Activated gamma-delta T cell (primary cell): ENCODE measurements around the gene INHBC.
A peak's percentile ranks its signal among the peaks of the same experiment; 100 is the strongest.
"Not testable (repeated sequence)": the region's sequence is repeated elsewhere in the genome, so short reads cannot be mapped to it uniquely, and the experiment has no call there.

Source experiments
- DNase-seq: peaks from one replicate; lab custom pipeline; 2025; lab: John Stamatoyannopoulos, UW

INHBC gene

GRCh38 chr12:57429473-57430111 is 5.0 kb upstream of the INHBC start:
- DNase-seq: no peak

GRCh38 chr12:57430112-57430930 is 4.3 kb upstream of the INHBC start:
- DNase-seq: peak; percentile 65

DNA sequence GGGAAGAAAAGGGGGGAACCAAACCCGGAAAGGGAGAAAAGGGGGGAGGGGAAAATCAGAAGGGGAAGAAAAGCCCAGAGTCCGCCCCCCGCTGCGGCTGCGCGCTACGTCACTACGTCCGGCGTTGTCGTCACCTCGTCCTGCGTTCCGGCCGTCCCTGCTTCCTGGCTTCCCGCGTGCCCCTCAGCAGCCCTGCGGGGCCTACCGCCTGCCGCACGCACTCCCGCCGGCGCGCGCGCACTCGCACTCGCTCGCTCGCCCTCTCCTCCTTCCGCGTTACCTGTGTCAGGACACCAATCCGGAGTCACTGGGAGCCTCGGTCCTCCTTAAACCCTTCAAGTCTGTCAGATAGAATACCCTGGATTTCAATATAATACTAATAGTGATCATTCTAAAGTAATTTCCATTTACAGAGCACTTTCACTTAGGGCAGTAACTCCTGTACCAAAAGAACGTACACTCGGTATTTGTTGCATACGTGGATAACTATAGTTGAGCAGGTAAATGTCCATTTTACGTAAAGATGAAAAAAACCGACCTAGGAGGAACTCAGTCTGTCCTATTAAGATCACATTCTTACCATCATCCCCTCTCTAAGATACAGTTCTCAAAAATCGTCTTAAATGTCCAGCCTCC is 3.5 kb upstream of the INHBC start, which contains the start of gene R3HDM2:
Gene R3HDM2, minus strand, starts transcription at position 113 of the 636 bp plus-strand sequence. CDS start 120,615 bp downstream, outside the sequence.
- peak; percentile 94 for DNase-seq

- no peak for DNase-seq
Observed at GRCh38 chr12:57431654-57432188, 2.9 kb upstream of the INHBC start.

GRCh38 chr12:57433370-57433769 is 1.2 kb upstream of the INHBC start:
- DNase-seq: no peak

GRCh38 chr12:57435293-57435692 is 709 bp downstream of the INHBC start:
- no peak for DNase-seq

GRCh38 chr12:57438400-57438799 is 3.8 kb downstream of the INHBC start:
- no peak for DNase-seq

DNA sequence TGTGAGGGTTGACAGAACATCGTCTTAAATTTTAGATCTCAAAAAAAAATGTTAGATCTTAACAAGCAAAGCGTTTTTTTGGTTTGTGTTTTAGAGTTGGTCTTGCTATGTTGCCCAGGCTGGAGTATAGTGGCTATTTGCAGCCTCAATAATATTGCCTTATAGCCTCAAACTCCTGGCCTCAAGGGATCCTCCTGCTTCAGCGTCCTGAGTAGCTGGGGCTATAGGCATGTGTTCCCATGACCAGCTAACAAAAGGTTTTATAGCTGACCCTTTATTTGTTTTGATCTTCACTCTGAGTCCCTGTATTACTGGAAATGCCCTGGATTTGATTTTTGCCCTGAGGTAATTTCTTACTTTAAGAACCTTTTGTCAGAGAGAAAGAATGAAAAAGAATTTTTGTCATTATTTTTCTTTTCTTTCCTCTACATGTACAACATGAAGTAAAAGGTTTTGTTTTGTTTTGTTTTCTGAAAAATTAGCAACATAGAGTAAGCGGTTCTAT is 5.2 kb downstream of the INHBC start:
- DNase-seq: no peak

DNA sequence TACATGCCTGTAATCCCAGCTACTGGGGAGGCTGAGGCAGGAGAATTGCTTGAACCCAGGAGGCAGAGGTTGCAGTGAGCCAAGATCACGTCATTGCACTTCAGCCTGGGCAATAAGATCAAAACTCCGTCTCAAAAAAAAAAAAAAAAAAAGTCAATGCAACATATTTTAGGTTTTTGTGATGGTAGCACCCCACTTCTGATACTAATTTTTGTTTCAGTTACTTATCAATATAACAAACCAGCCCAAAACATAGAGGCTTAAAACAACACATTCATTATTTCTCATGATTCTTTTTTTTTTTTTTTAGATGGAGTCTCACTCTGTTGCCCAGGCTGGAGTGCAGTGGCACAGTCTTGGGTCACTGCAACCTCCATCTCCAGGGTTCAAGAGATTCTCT is 6.8 kb downstream of the INHBC start:
- DNase-seq: not testable (repeated sequence)

GRCh38 chr12:57441846-57442427 is 7.4 kb downstream of the INHBC start:
- no peak for DNase-seq

DNA sequence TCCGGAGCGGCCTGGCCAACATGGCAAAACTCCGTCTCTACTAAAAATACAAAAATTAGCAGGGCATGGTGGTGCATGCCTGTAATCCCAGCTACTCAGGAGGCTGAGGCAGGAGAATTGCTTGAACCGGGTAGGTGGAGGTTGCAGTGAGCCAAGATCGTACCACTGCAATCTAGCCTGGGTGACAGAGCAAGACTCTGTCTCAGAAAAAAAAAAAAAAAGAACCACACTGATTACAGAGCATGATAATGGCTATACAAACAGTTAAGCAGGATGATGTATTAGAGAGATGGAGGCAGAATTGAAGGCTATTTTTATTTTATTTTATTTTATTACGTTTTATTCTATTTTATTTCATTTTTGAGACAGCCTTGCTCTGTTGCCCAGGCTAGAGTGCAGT is 9.8 kb downstream of the INHBC start:
- not testable (repeated sequence) for DNase-seq

DNA sequence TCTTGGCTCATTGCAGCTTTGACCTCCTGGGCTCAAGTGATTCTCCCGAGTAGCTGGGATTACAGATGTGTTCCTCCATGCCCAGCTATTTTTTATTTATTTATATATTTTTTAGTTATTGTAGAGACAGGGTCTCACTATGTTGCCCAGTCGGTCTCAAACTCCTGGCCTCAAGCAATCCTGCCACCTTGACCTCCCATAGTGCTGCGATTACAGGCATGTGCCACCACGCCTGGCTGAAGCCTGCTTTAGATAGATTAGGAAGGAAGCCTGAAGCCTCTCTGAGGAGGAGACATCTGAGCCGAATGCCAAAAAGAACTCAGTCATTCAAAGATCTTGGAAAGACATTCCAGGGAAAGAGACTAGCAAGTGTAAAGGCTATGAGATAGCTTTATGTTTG is 10.2 kb downstream of the INHBC start:
- DNase-seq: no peak

- no peak for DNase-seq
Observed at GRCh38 chr12:57446292-57446960, 11.8 kb downstream of the INHBC start.

DNA sequence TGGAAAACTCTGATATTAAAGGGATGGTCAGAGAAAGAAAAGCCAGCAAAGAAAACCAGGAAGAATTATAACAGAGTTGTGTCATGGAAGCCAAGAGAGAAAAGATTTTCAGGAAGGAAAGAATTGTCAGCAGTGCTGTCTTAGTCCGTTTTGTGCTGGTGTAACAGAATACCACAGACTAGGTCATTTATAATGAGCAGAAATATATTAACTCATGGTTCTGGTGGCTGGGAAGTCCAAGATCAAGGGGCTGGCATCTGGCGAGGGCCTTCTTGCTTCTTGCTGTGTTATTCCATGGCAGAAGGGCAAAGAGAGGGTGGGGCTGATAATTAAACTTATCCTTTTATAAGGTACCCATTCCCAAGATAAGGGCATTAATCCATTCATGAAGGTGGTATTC is 14.1 kb downstream of the INHBC start:
- DNase-seq: no peak

- no peak for DNase-seq
Observed at GRCh38 chr12:57449375-57449774, 14.8 kb downstream of the INHBC start.

GRCh38 chr12:57450057-57450456 is 15.5 kb downstream of the INHBC start:
- DNase-seq: no peak

GRCh38 chr12:57451233-57451778 is 16.7 kb downstream of the INHBC start:
- DNase-seq: no peak

DNA sequence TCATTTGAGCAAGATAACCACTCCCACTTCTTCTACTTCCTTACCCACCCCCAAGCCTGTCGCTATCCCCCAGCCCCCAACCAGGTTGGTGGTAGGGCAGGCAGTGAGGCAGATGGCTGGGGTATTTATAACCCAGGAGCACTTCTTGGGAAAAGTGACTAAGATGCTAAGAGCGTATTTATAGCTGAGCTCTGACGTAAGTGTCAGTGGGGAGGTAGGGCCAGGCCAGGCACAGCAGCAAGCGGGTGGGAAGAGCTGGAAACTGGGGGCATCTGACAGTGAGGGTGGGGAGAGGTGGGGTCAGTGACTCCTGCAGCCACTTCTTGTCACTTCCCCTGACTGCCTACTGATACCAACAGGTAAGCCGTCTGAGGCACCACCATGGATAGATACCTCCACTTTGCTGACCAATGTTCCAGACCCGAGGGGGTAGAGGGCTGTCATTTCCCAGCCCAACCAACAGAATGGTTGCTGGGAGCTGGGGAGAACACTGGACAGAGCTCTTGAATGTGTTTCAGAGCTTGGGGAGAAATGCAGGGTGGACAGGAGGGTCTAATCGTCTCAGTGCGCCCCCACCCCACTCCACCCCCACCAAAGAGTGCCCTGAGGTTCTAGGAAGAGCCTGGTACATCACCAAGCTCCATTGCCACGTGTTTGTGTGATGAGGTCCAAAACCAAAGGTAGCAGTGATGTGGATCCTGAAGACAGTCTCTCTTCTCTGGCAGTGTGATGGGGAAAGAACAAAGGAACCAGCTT is 17.8 kb downstream of the INHBC start:
- DNase-seq: no peak

DNA sequence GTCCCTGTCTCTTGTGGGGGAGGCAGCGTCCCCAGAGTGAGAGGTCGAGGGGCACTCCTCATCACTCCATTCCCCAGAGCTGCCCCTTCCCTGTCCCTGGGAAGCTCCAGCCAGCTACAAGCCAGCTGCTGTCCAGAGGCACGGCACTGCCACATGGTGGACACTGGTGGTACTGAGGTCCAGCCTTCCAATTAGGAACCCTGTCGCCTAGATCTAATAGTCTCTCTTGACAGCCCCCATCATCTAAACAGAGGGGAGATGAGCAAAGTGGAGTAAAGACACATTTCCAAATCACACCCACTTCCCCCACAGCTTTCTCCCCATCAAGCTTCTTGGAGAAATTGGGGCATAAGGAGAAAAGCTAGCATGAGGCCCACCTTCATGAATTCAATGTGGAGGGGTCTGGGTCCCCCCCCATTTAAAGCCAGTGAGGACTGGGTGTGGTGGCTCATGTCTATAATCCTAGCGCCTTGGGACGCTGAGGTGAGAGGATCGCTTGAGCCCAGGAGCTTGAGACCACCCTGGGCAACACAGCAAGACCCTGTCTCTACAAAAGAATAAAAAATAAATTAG is 18.4 kb downstream of the INHBC start:
- DNase-seq: no peak

- DNase-seq: no peak
Observed at GRCh38 chr12:57454213-57454565, 19.6 kb downstream of the INHBC start.
